ENCODE measurements around the gene CEP162. TPM values are rescaled to one million over a fixed set of nuclear protein-coding genes. Genes with fewer than 3 reads are reported as not detected.

CEP162 gene
- total and polyA plus RNA-seq, 2 of the 8 experiments (the other 6 are each of a cell fraction or from before 2014, with no cell fraction given): 1.3 to 10.6 TPM

GRCh38 chr6:84081222-84081621, 146.2 kb downstream of the CEP162 start:
- Histone ChIP-seq H3K14ac (ENCODE audit: insufficient read length) (no peak overlapping the region), H2BK5ac (ENCODE audit: low read depth, low read length) (no peak overlapping the region), H3K4me1 (replicated peaks in 1 of 4; ENCODE audit: control insufficient read depth in 3 of 4, insufficient read depth in 4 of 4, low read length in 3 of 4) (peaks cover 0 to 5% (median 0%) of the 10 kb centered on the region in 4 experiments; a peak in 1 of 7 replicates), H3K4ac (replicated peaks; ENCODE audit: insufficient read length, low read depth, low read length) (no peak overlapping the region), H3K9me3 (ENCODE audit: insufficient read depth in 2 of 2, low read depth in 1 of 2, low read length in 1 of 2) (no peaks in the 10 kb centered on the region), H3K23me2 (ENCODE audit: low read depth, low read length) (peaks cover 3% of the 10 kb centered on the region; the same call in 1 of the 2 replicates), H3K4me2 (ENCODE audit: insufficient read depth in 1 of 2, low read depth in 2 of 2, low read length in 2 of 2) (no peak overlapping the region), H3K23ac (ENCODE audit: insufficient read length) (no peak overlapping the region), H2AK5ac (ENCODE audit: low read depth, low read length) (no peak overlapping the region), H4K91ac (replicated peaks; ENCODE audit: insufficient read length, low read length) (no peak overlapping the region), H3K9ac (replicated peaks in 1 of 4; ENCODE audit: extremely low read depth in 1 of 4, low read depth in 3 of 4, low read length in 3 of 4) (no peak overlapping the region), H3K27ac (ENCODE audit: low read depth, low read length) (no peak overlapping the region), H2BK120ac (replicated peaks; ENCODE audit: low read depth, low read length) (no peak overlapping the region), H3K27me3 (replicated peaks in 1 of 4; ENCODE audit: control insufficient read depth in 3 of 4, extremely low read depth in 1 of 4, insufficient read depth in 3 of 4, low read length in 3 of 4) (no peaks in the 10 kb centered on the region), H3K79me1 (ENCODE audit: low read depth, low read length) (no peaks in the 10 kb centered on the region), H3K79me2 (ENCODE audit: control insufficient read depth in 1 of 2, insufficient read depth in 2 of 2, low read length in 2 of 2) (no peaks in the 10 kb centered on the region), H3K18ac (ENCODE audit: extremely low read depth, low read length) (no peak overlapping the region), H2BK15ac (ENCODE audit: low read length) (no peak overlapping the region), H4K20me1 (replicated peaks in 1 of 2; ENCODE audit: control insufficient read depth in 1 of 2, insufficient read depth in 2 of 2, low read length in 2 of 2) (no peaks in the 10 kb centered on the region), H4K8ac (ENCODE audit: extremely low read depth, insufficient read depth, low read length) (no peak overlapping the region), H2BK20ac (ENCODE audit: low read length) (no peak overlapping the region), H4K5ac (ENCODE audit: insufficient read length, low read depth, low read length) (no peak overlapping the region), H3K56ac (replicated peaks; ENCODE audit: insufficient read length, low read depth, low read length) (no peak overlapping the region), H3K4me3 (ENCODE audit: extremely low read depth in 1 of 4, insufficient read depth in 2 of 4, low read depth in 3 of 4, low read length in 4 of 4) (no peak overlapping the region), H2BK12ac (ENCODE audit: low read depth, low read length) (no peak overlapping the region), H2AFZ (ENCODE audit: low read length) (no peak overlapping the region), H3K36me3 (ENCODE audit: control insufficient read depth in 2 of 4, insufficient read depth in 4 of 4, low read length in 3 of 4) (no peaks in the 10 kb centered on the region)
- 87% methylated on average over 2 of the region's 2 CpGs; no CpG with 5 or more reads in 1 of the 2 experiments for WGBS, 2 experiments (ENCODE audit: extremely low coverage in 1 of 2, insufficient coverage in 1 of 2, insufficient read length in 1 of 2, insufficient replicate concordance in 2 of 2, low coverage in 1 of 2, low lambda C conversion rate in 2 of 2, missing lambda C conversion rate in 1 of 2)
- ChIA-PET CTCF (ENCODE audit: partially characterized antibody) (no interaction called here), POLR2A (ENCODE audit: partially characterized antibody) (no interaction called here)
- FAIRE-seq (no peak), DNase-seq (ENCODE audit: low read depth in 1 of 2, low spot score in 2 of 2) (no peak)
- TF ChIP-seq ATF3 (IDR thresholded peaks at IDR 0.05; ENCODE audit: insufficient read depth, low read depth, low read length): no peak
- TF ChIP-seq FOSL1 (IDR thresholded peaks at IDR 0.05; ENCODE audit: insufficient read depth, low read depth, low read length): no peak
- TF ChIP-seq CBX8 (IDR thresholded peaks at IDR 0.05; ENCODE audit: borderline replicate concordance, low read depth, low read length): no peak
- TF ChIP-seq JUND (IDR thresholded peaks at IDR 0.05; ENCODE audit: low read length): no peak
- no peak for TF ChIP-seq CHD2 (IDR thresholded peaks at IDR 0.05; ENCODE audit: low read length)
- TF ChIP-seq CHD1 (IDR thresholded peaks at IDR 0.05; ENCODE audit: low read depth, low read length): no peak
- no peak for TF ChIP-seq ATF2 (IDR thresholded peaks at IDR 0.05; ENCODE audit: low read length)
- TF ChIP-seq CBX5 (IDR thresholded peaks at IDR 0.05; ENCODE audit: low read depth, low read length): no peak
- TF ChIP-seq POU5F1 (IDR thresholded peaks at IDR 0.05; ENCODE audit: low read depth, low read length): no peak

Data from H1 (cell line).